Cardiac fibroblast (primary cell): ENCODE measurements around the gene GRK7.
A peak's percentile ranks its signal among the peaks of the same experiment; 100 is the strongest.

Source experiments
- DNase-seq, 2 donors: peaks; one replicate each; pipeline versions ENCODE4 v3.0.0 to v3.0.0-alpha.2; 2010; ENCODE audit warnings: low read depth in 2 of 2
- H3K4me3 ChIP-seq, 2 donors: replicated peaks in 1 of 2; 1 replicate in 1 of 2; 2 replicates in 1 of 2; pipeline ENCODE4 v1.5.1; 2011; ENCODE audit warnings: low read depth in 2 of 2, low read length in 2 of 2, mild to moderate bottlenecking in 2 of 2, moderate library complexity in 1 of 2
- TF ChIP-seq, protein P1 (sequence below): IDR thresholded peaks from one replicate; pipeline ENCODE4 v1.5.1; 2011; ENCODE audit warnings: low read depth, mild to moderate bottlenecking, low read length, inconsistent platforms

Gene GRK7

DNA sequence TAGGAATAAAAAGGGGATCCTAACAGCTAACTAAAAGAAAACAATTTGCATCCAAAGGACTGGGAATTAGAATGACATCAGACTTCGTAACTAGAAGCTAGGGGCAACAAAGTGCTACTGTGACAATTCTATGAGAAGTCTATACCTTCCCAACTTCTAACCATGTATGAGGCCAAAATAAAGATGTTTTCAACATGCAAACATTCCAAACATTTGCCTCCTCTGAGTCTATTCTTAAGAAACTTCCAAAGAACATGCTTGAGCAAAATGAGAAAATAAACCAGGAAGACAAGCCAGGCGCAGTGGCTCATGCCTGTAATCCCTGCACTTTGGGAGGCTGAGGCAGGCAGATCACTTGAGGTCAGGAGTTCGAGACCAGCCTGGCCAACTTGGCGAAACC lies 38.2 kb upstream of the GRK7 start:
- TF ChIP-seq, protein P1, sequence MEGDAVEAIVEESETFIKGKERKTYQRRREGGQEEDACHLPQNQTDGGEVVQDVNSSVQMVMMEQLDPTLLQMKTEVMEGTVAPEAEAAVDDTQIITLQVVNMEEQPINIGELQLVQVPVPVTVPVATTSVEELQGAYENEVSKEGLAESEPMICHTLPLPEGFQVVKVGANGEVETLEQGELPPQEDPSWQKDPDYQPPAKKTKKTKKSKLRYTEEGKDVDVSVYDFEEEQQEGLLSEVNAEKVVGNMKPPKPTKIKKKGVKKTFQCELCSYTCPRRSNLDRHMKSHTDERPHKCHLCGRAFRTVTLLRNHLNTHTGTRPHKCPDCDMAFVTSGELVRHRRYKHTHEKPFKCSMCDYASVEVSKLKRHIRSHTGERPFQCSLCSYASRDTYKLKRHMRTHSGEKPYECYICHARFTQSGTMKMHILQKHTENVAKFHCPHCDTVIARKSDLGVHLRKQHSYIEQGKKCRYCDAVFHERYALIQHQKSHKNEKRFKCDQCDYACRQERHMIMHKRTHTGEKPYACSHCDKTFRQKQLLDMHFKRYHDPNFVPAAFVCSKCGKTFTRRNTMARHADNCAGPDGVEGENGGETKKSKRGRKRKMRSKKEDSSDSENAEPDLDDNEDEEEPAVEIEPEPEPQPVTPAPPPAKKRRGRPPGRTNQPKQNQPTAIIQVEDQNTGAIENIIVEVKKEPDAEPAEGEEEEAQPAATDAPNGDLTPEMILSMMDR: no peak
- H3K4me3 ChIP-seq: no peak overlapping the region
- DNase-seq: no peak

DNA sequence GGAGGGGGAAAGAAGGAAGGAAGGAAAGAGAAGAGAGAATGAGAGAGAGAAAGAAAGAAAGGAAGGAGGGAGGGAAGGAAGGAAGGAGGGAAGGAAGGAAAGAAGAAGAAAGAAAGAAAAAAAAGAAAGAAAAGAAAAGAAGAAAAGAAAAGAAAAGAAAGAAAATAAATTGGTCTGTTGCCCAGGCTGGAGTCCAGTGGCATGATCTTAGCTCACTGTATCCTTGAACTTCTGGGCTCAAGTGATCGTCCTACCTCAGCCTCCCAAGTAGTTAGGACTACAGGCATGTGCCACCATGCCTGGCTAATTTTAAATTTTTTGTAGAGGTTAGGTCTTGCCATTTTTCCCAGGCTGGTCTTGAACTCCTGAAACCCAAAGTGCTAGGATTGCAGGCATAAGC lies 36.7 kb upstream of the GRK7 start:
- TF ChIP-seq, protein P1: no peak
- no peak overlapping the region for H3K4me3 ChIP-seq
- DNase-seq: no peak

DNA sequence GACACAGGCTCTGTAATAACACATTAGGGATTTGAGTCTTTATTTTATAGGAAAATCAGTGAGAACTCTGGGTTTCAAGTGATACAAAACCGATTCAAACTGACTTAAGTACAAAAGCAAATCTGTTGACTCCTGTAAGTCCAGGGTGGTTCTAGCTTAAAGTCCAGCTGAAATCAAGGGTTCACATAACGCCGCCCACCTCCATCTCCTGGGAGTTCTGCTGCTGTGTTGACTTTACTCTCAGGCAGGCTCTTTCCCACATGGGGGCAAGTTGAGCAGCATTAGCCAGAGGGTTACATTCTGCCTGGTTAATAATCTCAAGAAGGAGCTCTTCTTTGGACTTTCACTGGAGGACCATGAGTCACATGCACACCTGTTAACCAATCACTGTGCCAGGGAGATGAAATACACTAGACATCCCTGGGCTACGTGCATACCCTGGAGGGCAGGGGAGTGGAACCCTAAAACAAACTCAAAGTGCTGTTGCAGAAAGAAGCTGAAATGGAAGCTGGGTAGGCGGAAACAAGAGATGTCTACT lies 34.8 kb upstream of the GRK7 start:
- TF ChIP-seq, protein P1: no peak
- DNase-seq: no peak
- H3K4me3 ChIP-seq: no peak overlapping the region

DNA sequence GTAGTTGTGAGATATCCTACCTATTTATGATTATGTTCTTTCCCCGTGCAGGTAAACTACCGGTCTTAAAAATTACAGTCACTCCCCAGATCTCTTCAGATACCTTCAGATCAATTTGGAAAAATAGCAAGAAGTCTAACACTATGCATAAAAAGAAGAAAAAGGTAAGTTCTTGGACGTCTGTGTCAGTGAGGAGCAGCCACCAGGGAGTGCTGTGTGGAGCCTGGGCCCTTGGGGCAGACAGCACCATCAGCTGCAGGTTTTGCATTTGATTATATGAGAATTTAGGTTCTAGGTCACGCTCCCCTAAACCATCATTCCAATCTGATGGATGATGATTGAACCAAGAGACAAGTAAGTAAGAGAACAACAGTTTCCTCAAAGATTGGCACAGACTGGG lies 34.0 kb upstream of the GRK7 start:
- no peak overlapping the region for H3K4me3 ChIP-seq
- TF ChIP-seq, protein P1: peak; percentile 4
- DNase-seq: no peak

DNA sequence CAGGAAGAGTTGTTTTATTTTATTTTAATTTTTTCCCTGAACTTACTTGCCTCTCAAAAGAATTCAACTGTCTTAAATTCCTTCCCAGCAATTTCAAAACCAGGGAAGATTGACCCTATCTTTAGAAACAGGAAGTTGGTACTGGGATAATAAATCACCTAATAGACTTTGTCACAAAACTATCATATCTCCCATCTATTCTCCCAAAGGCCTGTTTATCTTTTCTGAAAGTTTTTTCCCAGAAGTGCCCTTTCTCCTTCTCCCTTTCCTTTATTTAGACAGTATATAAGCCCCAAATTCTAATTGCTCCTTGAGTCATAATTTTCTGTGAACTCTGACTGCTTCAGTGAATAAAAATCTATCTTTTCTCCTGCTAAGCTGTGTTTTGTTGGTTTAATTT lies 28.0 kb upstream of the GRK7 start:
- H3K4me3 ChIP-seq: no peak overlapping the region
- TF ChIP-seq, protein P1: no peak
- DNase-seq: no peak

DNA sequence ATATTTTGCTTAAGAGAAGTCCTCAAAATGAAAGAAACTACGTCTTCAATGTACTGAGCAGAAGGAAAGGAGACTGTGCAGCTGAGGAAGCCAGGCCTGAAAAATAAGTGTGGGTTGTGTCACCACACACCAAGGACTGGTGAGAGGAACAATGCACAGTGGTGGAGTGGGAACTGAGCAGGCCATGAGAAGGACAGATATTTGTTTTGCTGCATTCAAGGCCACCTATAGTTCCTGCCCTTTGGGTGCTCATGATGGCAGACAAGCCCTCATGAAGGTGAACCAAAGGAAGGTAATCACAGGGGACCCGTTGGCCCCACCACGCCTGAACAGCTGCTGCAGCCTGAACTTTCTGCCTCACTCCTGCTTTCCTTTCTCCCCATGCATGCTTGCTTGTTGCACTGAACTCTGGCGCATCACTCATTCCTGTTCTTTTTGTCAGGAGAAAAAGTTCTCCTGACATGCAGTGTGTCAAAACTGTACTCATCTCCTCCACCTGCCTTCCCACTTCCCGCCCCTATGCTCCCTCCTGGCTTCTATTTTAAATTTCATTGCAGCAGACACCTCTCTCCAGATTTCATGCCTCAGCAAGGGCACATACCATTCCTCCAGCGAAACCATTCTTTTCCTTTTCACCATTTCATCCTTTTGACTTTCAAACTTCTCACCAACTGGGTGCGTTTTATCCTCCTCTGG lies 27.3 kb upstream of the GRK7 start:
- TF ChIP-seq, protein P1: no peak
- no peak for DNase-seq

DNA sequence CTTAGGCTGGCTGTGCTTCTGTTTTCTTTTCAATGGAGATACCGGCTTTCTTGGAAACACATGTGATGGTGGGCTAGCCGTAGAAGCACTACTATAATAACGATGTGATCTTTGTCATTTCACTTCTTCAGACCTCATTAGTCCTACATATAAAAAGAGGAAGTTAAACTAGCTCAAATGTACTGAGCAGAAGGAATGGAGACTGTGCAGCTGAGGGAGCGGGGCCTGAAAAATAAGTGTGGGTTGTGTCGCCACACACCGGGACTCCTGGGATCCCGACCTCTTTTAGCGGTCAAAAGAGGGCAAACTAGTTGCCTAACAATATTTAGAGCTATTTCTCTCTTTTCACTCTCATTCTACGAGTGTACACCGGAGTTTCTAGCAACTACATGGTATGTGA lies 26.1 kb upstream of the GRK7 start:
- no peak for DNase-seq
- TF ChIP-seq, protein P1: no peak
- H3K4me3 ChIP-seq: no peak overlapping the region

More for the DNA sequence above, 27.3 kb upstream of the GRK7 start:
- no peak overlapping the region for H3K4me3 ChIP-seq
